ENCODE measurements around the gene SYNGR2.

SYNGR2 gene, protein sequence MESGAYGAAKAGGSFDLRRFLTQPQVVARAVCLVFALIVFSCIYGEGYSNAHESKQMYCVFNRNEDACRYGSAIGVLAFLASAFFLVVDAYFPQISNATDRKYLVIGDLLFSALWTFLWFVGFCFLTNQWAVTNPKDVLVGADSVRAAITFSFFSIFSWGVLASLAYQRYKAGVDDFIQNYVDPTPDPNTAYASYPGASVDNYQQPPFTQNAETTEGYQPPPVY

DNA sequence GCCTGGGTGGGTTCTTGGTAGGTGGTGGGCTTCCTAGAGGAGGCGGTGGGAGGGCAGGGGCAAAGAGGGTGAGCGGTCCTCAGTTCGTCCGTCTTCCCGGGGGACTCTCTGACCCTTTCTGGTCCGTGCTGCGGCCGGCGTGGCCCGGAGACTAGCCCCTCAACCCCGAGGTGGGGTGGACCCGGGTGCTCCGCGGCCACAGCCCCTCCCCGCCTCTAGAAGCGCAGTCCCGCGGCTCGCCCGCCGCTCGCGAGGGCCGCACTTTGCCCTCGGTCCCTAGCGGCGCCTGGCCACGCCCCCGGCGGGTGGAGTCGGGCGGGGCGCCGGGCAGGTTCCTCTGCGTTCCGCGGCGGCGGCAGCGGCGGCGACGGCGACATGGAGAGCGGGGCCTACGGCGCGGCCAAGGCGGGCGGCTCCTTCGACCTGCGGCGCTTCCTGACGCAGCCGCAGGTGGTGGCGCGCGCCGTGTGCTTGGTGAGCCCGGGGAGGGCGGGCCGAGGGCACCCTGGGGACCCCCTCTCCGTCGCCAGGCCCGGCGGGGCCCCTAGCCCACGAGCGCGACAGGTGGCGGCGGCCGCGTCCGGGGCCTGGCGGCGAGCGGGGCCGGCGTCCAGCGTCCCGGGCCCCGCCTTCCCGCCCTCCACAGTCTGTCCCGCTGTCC, at the start of gene SYNGR2:
Gene SYNGR2 (plus strand): TSS at position 340 of the 661 bp plus-strand sequence. CDS start 36 bp downstream, at position 376.
- TF ChIP-seq POLR2A (IDR thresholded peaks at IDR 0.05; ENCODE audit: low read depth, low read length), result peak; percentile 58
- DNase-seq (ENCODE audit: insufficient read length, low spot score) (peak; percentile 81), FAIRE-seq (no peak)

DNA sequence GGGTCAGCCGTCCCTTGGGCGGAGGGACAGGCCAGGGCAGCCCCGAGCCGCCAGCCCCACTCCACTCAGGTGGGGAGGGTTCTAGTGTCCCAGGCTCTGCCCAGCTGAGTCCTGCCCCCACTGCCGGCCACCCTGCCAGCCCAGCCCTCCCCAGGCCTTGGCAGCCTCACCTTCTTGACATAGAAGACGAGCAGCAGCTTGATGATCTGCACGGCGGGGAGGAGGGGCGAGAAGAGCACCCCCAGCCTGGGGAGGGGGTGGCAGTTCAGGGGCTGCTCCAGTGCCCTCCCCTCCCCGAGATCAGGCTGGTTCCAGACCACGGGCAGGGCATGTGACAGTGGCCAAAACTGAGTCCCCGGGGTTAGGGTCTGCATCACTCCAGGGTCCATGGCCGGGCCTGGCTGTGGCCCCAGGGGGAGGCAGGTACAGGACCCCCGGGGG, 49.6 kb upstream of the SYNGR2 start:
- no peak for FAIRE-seq
- DNase-seq (ENCODE audit: insufficient read length, low spot score), result no peak
- TF ChIP-seq POLR2A (IDR thresholded peaks at IDR 0.05; ENCODE audit: low read depth, low read length), result no peak

DNA sequence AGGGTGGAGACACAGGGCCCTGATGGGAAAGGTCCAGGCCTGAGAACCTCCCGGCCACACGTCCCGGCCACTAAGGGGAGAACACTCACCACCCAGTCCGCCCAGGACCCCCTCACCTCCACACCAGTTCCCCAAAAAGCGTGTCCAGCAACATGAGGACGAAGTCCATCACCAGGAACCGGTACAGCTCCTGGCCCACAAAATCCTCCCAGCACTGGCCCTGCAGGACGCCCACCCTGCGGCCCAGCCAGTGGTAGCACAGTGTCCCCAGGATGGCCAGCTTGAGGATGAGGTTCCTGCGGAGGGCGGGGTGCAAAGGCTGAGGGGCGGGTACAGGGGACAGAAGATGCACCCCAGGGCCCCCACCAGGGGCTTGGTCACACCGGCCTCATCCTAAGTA, 47.8 kb upstream of the SYNGR2 start:
- TF ChIP-seq POLR2A (IDR thresholded peaks at IDR 0.05; ENCODE audit: low read depth, low read length), result no peak
- DNase-seq (ENCODE audit: insufficient read length, low spot score) (no peak), FAIRE-seq (no peak)

DNA sequence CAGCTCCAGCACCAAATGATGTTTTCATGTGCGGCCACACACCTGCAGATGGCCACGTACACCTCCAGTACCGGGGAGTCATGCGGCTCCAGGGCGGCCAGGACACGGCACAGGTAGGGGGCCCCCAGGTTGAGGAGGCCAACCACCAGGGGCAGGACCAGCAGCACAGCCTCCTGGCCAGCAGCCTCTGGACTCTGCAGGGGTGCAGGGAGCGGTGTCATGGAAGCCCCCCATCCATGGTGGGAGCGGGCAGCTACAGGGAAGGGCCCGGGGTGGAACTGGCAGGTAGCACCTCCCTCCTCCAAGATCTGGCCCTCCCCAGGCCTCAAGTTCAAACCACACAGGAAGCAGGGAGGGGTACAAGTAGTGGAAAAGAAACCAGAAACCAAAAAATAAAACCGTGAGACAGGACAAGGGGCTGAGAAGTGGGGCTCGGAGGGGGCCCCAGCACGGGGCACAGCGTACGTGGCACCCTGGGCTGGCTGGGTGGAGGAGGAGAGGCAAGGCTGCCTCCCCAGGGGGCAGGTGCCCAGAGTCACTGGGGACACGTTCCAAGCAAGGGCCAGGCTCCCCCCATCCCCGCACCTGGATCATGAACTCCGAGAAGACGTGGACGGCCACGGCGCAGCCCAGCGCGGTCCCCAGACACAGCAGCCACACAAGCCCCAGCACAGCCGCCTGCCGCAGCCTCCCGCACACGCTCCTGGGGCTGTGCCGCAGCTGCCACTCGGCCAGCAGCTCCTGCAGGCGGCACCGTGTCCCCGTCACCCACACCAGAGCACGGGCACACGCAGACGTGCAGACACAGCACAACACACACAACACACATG, 47.2 kb upstream of the SYNGR2 start:
- FAIRE-seq (no peak), DNase-seq (ENCODE audit: insufficient read length, low spot score) (no peak)
- no peak for TF ChIP-seq POLR2A (IDR thresholded peaks at IDR 0.05; ENCODE audit: low read depth, low read length)

DNA sequence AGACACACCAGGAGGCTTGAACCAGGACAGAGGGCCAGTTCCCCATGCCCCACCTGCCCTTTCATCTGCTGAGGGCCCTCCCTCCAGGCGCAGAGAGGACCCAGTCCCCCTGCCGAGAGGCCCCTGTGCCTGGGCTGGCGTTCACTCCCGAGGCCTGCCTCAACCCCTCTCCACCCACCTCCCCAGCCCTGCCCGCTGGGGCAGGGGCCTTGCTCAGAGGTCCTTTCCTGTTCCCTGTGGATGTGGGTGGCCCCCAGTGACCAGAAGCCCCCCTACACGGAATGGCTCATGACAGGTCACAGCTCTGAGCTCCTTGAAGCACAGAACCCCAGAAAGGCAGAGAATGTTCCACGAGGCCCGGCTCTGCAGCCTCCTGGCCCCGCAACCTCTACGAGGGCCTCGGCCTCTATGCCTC, 46.6 kb upstream of the SYNGR2 start:
- FAIRE-seq (no peak), DNase-seq (ENCODE audit: insufficient read length, low spot score) (no peak)

DNA sequence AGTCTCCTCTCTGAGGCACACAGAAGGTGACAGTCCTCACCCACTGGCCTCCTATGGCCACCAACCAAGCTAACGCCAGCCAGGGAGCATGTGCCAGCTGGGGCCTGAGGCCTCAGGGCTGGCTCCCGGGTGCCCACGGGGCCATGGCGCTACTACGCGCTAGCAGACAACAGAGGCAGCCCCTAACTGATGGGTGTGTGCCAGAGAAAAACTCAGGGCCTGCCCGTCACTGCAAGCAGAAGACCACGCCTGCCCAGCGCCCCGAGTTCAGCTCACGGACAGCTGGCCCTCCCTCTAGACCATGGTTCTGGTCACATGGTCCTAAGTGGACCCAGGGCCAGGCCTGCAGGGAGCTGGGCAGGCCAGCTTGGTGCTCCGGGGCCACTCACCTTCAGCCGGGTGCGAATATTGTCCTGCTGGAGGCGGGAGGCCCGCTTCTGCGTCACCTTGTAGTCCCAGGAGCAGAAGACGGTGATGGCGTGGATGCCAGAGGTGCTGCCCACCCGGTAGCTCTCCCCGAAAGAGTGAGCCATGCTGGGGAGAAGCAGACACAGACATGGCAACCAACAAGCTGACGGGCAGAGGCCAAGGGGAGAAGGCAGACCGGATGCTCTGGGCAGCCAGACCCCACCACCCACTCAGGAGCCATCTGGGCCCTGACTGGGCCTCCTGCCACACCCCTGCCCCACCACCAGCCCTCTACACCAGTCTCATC, 46.0 kb upstream of the SYNGR2 start:
- TF ChIP-seq POLR2A (IDR thresholded peaks at IDR 0.05; ENCODE audit: low read depth, low read length), result no peak
- FAIRE-seq, result no peak
- DNase-seq (ENCODE audit: insufficient read length, low spot score), result no peak

More for the DNA sequence above, 46.6 kb upstream of the SYNGR2 start:
- no peak for TF ChIP-seq POLR2A (IDR thresholded peaks at IDR 0.05; ENCODE audit: low read depth, low read length)

DNA sequence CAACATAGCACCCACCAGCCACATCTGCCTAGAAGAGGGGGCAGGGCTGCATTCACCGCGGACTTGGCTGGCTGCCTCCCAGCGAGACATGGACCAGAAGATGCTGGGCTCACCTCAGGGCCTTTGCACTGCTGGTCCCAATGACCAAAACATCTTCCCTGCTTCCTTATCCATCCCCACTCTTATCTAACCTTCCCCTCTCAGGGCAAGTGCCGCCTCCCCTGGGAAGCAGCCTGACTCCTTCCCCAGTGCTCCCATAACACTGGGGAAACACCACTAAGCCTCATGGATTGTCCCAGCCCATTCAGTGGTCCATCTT, 45.5 kb upstream of the SYNGR2 start:
- TF ChIP-seq POLR2A (IDR thresholded peaks at IDR 0.05; ENCODE audit: low read depth, low read length), result no peak
- no peak for DNase-seq (ENCODE audit: insufficient read length, low spot score)
- no peak for FAIRE-seq

DNA sequence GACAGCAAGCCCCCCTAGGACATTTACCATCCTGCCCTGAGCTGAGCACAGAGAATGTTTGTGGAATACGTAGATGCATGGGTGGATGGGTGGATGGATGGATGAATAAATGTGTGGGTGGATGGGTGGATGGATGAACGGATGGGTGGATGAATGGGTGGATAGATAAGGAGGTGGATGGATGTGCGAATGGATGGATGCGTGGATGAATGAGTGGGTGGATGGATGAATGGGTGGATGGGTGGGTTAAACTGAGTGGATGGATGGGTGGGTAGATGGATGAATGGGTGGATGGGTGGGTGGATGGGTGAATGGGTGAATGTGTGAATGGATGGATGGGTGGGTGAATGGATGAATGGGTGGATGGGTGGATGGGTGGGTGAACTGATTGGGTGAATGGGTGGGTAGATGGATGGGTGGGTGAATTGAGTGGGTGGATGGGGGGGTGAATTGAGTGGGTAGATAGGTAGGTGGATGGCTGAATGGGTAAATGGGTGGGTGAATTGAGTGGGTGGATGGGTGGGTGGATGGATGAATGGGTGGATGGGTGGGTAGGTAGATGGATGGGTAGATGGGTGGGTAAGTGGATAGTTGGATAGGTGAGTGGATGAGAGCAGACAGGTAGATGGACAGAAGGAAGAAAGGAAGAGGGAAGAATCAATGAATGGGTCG, 45.0 kb upstream of the SYNGR2 start:
- FAIRE-seq, result no peak
- TF ChIP-seq POLR2A (IDR thresholded peaks at IDR 0.05; ENCODE audit: low read depth, low read length), result no peak

DNA sequence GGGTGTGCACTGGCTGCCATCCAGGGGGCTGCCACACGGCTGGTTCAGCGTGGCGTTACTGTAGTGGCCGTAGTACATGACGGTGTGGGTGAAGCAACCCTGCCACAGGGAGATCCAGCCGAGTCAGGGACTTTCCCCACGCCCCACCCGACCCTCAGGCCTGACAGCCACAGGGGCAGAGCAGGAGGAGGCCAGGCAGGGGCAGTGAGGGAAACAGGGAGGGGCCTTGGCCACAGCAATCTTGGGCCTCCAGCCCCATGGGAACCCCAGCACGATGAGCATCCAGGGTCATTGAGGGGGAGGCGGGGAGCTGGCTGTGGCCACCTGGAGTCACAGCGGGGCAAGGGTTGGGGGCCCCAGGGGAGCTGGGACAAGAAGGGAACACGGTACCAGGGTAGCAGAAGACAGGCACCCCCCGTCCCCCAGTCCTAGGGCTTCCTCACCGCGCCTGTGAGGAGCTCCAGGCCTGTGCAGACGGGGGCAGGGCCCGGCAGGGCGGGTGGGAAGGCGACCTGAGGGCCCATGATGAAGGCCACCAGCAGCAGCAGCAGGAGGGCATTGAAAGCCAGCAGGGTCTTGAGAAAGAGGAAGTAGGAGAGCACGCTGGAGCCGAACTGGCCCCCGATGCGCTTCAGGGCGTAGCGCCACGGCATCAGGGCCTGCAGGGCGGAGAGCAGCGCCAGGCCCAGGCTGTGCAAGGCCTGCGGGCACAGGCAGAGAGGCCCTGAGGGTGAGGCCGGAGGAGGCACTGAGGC, 44.1 kb upstream of the SYNGR2 start:
- FAIRE-seq (no peak), DNase-seq (ENCODE audit: insufficient read length, low spot score) (no peak)
- no peak for TF ChIP-seq POLR2A (IDR thresholded peaks at IDR 0.05; ENCODE audit: low read depth, low read length)

More for the DNA sequence above, 45.0 kb upstream of the SYNGR2 start:
- no peak for DNase-seq (ENCODE audit: insufficient read length, low spot score)

DNA sequence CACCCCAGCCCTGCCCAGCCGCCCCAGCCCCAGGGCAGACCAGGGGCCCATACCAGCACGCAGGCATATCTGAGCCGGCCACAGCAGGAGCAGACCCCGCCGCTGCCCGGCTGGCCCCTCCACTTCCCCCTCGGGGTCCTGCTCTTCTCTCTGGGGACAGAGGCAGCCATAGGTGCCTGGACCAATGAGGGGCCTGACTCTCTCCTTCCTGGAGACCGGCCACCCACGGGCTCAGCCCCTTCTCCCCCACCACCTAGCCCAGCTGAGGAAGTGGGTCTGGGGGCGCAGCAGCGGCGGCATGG, 43.6 kb upstream of the SYNGR2 start:
- DNase-seq (ENCODE audit: insufficient read length, low spot score) (no peak), FAIRE-seq (no peak)
- no peak for TF ChIP-seq POLR2A (IDR thresholded peaks at IDR 0.05; ENCODE audit: low read depth, low read length)

DNA sequence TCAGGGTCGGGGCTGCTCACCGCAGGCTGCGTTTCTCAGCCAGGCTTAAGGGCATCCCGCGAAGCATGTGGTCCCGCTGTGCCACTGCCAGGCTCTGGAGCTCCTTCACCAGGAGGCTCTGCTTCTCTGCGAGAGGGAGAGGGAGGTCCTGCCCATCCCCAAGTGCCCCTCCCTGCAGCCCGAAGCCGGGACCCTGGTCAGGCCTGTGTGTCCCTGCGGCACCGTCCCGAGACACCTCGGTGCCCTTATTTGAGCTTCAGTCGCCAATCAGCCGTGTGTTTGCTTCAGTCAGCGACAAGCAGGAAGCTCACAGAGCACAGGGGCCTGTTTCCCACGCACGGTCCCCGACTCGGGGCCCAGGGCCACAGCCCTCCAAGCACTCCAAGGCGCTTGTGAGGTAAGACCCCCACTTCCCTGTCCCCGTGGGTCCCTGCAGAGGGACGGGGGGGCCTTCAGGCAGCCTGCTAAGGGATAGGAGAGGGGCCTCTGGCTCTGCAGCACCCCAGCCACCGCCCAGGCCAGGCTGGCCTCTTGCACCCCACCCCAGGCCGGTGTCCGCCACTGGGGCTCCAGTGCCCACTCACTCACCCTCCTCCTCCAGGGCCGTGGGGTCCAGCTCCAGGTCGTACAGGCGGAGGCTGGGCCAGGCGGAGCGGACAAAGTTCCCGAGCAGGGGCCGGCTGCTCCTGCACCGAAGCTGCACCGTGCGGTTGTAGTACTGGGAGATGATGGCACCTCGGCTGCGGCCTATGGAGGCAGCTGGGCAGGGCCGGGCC, 43.1 kb upstream of the SYNGR2 start:
- no peak for TF ChIP-seq POLR2A (IDR thresholded peaks at IDR 0.05; ENCODE audit: low read depth, low read length)
- FAIRE-seq, result no peak
- DNase-seq (ENCODE audit: insufficient read length, low spot score), result no peak

Measured in H54 (cell line).